Measurements from ENCODE around the gene GRAPL. TPM values are rescaled to one million over a fixed set of nuclear protein-coding genes. Genes with fewer than 3 reads are reported as not detected.
"Not testable (repeated sequence)": the region's sequence is repeated elsewhere in the genome, so short reads cannot be mapped to it uniquely, and the experiment has no call there.

The GRAPL gene
- total RNA-seq, 1 donor, result 0.43 TPM

DNA sequence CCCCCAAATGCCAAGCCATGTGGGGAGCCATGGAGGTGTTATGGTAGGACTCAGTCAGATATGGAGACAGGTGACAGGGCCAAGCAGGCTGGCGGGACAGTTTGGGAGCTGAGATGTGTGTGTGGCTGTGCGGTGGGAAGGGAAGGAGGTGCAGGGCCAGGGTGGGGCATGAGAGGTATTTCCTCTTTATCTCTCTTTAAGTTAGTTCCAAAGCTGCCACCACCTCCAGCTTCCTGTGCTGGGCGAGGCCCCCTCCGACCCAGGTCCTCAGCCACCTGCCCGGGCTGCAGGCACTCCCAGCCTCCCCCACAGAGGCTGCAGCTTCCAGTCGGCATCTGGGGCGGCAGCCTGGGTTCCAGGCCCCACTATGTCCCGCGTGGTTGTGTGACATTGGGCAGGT lies 6.4 kb downstream of the GRAPL start:
- not testable (repeated sequence) for H3K4me3 ChIP-seq (ENCODE audit: low read depth, low read length); DNase-seq (ENCODE audit: low read depth)

DNA sequence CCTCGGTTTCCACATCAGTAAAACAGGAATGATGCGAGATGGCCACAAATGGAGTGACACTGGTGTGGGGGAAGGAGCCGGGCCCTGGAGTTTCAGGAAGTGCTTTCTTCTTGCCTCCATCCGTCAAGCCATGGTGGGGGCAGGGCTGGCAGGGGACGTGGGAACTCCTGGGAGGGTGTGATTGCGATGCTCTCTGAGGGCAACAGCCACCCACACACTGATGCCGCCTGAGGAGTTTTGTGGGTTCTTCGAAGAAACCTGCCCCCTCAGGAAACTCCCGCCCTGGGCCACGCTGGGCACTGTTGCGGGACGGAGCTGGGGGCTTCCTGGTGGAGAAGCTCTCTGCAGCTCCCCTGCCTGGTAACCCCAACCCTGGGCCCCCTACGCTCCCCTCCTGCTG lies 8.0 kb downstream of the GRAPL start:
- DNase-seq (ENCODE audit: low read depth); H3K4me3 ChIP-seq (ENCODE audit: low read depth, low read length): not testable (repeated sequence)

DNA sequence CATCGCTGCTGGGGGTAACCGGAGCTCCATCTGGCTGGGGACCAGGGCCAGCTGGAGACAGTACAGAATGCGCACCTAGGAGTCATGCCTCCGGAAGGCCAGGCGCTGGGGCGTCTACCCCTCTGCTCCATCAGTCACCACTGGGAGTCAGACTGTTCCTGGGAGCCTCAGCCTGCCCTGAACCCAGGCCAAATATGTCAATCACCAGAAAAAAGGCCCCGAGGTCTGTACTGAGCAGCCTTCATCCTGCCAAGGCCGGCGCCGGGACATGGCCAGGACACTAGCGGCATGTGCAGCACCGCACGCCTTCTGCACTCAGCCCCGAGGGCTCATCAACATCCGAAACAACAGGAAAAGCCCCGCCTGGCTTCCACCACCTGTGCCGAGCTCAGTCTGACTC lies 8.7 kb downstream of the GRAPL start:
- H3K4me3 ChIP-seq (ENCODE audit: low read depth, low read length); DNase-seq (ENCODE audit: low read depth): not testable (repeated sequence)

DNA sequence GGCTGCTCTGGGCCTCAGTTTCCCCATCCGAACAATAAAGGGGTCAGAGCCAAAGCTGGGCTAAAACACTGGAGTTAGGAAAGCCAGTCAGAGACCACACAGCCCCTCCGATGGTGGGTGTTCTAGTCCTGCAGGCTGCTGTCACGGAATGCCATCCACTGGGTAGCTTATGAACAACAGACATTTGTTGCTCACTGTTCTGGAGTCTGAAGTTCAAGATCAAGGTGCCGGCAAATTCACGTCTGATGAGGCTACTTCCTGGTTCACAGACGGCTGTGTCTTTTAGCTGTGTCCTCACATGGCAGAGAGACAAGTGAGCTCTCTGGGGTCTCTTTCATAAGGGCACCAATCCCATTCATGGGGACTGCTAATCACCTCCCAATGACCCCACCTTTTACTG lies 9.2 kb downstream of the GRAPL start:
- not testable (repeated sequence) for DNase-seq (ENCODE audit: low read depth); H3K4me3 ChIP-seq (ENCODE audit: low read depth, low read length)

DNA sequence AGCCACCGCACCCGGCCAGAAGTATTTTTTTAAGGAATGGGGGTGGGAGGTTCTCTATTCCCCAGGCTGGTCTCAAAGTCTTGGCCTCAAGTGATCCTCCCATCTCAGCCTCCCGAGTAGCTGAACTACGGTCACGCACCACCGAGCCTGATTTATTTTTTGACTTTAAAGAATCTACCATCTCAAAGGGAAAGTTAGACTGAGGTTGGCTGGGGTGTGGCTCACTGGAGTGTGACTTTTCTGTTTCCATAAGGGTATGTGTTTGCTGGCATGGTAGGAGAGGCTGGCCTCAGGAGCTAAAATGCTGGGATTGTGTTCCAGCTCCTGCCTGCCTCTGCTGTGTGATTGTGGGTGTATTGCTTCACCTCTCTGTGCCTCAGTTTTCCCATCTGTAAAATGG lies 10.6 kb downstream of the GRAPL start:
- DNase-seq (ENCODE audit: low read depth); H3K4me3 ChIP-seq (ENCODE audit: low read depth, low read length): not testable (repeated sequence)

DNA sequence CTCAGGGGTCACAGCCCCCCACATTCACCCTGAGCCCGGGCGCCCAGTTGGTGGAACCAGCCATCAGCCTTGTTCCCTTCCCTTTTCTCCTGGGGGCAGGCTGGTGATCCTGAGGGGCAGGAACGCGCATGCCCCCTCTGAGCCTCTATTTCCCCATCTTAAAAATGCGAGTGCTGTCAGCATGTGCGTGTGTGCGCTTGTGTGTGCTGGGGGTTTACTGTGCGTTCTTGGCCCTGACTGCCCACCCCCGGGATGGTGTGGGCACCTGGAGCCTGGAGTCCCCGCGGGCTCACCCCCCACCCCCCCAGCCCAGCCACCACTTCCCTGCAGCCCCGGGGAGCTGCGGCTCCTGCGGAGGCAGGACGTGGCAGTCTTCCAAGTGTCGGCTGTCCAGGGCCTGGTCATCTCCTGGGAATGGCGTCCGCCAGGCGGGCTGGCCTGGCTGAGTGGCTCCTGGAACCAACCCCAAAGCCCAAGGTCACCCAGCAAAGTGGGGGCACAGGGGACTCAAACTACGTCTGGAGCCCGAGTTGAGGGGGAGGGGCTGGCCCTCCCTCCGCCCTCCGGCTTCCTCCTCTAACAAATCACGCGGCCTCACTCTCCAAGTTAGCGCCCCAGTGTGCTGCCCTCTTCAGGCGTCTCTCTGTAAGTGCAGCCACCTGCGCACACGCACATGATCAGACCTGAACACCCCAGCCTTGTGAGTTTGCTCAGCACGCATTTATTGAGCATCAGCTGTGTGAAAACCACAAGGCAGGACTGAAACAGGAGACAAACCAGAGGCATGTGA lies 14.2 kb downstream of the GRAPL start:
- peak overlapping the region; percentile 33 for H3K4me3 ChIP-seq (ENCODE audit: low read depth, low read length)
- not testable (repeated sequence) for DNase-seq (ENCODE audit: low read depth)

DNA sequence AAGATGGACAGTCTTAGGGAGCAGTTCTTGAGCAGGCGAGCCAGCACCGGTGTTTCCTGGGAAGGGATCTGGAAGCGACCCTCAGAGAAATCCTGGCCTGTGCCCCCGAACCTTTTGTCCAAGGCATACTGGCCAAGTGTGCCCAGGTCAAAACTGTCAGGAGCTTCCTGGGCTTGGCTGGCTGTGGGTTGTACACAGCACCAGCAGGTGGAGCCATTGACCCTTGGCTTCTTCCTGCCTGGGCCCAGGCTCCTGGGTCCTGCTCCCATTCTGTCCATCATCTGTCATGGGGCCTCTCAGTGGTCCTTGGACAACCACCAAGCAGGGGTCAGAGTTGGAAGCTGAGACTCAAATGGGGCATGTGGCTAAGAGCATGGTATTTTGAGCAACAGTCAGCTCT lies 15.0 kb downstream of the GRAPL start:
- not testable (repeated sequence) for H3K4me3 ChIP-seq (ENCODE audit: low read depth, low read length); DNase-seq (ENCODE audit: low read depth)

DNA sequence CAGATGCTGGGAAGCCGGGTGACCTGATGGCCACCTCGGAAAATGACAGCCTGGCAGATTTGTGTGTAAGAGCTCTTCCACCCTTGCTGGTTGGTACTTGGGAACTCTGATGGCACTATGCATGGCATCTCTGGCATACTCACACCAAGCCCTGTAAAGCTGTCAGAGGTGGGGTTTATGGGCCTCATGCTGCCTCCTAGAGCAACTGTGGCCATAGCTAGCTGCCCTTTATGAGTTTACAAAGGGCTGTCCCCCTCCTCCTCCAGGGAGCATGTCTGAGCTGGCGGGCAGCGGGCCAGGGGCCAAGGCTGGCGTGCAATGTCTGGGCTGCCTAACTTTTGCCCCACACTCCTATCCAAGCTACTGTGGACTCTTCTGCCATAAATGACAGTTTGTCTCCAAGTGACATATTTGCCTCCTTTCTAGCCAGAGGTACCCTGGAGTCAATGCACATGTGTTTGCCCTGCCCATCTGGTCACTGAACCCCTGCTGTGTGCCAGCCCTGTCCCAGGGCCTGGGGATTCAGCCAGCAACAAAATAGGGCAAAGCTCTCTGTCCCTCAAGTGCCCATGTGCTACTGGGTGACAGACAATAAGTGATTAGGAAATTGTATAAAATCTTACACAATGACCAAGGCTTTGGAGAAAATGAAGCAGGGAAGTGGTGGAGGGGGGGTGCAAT lies 15.8 kb downstream of the GRAPL start:
- DNase-seq (ENCODE audit: low read depth); H3K4me3 ChIP-seq (ENCODE audit: low read depth, low read length): not testable (repeated sequence)

DNA sequence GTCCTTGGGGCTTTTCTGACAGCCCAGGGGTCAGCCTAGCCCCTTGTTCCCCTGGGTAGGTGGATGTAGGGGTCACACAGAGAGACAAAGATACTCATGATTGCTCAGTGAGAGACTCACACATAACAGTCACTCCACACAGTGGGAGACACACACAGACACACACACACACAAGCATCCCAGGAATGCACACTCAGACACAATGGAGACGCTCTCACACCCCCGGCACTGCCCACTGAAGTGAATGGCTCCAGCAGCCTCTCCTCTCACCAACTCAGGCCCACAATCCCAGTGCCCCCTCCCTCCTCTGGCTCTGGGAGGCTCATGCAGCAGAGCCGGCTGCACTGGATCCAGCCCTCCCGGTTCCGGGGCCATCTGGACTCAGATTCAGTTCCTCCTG lies 17.0 kb downstream of the GRAPL start:
- not testable (repeated sequence) for DNase-seq (ENCODE audit: low read depth)

DNA sequence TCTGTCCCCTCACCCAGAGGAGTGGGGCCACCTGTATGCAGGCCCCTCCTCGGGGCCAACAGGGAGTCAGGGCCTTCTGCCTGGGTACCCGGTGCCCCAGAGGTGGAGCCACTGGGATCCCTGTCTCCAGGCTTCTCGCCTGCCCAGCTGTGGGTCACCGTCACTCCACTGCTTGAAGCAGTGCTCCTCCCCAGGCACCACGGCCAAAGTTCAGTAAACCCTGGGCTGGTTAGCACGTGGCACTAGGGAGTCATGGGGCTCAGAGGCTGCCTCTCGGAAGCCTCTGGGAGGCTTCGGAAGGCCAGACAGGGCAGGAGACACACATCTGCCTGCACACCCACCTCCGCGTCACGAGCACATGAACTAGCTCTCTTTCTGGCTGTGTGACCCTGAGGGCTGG lies 18.1 kb downstream of the GRAPL start:
- H3K4me3 ChIP-seq (ENCODE audit: low read depth, low read length); DNase-seq (ENCODE audit: low read depth): not testable (repeated sequence)

More for the DNA sequence above, 17.0 kb downstream of the GRAPL start:
- not testable (repeated sequence) for H3K4me3 ChIP-seq (ENCODE audit: low read depth, low read length)

DNA sequence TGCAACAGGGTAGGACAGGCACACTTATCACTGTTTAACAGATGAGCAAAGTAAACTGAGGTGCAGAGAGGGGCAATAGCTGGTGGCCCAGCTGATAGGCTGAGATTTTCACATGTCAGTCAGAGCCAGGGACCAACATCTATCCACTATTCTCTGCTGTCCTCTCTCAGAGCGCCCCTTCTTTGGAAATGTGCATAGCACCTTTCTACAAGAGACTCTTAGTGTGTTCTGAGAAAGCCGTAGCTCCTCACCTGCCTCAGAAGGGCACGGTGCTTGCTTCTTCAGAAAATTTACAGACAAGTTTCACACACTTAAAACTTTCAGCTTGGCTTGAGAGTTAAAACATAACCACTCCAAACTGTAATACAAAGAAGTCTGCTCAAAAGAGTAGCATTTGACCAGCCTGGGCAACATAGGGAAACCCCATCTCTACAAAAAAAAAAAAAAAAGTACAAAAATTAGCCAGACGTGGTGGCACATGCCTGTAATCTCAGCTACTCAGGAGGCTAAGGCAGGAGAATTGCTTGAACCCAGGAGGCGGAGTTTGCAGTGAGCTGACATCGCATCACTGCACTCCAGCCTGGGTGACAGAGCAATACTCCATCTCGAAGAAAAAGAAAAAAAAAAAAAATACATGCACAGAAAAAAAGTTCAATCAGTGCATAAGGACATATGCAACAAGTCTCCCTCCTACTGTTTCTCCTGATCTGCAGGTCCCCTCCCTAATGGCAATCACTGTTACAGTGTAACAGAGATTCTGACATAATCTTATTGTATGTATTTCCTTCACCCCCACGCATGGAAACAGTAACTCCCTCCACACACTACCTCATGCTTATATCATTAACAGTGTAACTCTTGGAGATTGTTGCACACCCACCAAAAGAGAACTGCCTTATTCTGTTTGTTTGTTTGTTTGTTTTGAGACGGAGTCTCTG lies 23.6 kb downstream of the GRAPL start:
- H3K4me3 ChIP-seq (ENCODE audit: low read depth, low read length); DNase-seq (ENCODE audit: low read depth): not testable (repeated sequence)

DNA sequence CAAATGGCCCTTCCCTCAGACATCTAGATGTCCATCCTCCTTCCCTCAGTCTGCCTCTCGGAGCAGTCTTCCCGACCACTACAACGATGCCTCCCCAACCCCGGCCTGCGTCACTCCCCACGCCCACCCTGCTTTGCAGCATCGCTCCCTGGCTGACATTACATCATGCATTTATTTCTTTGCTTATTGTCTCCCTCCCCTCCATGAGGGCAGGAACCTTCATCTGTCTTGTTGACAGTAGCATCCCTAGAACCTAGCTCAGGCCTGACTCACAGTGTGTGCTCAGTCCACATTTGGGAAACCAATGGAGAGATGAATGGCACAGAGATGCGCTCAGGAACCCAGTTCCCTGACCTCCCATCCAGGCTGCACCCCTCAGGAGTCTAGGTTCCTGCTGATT lies 30.2 kb downstream of the GRAPL start:
- H3K4me3 ChIP-seq (ENCODE audit: low read depth, low read length); DNase-seq (ENCODE audit: low read depth): not testable (repeated sequence)

DNA sequence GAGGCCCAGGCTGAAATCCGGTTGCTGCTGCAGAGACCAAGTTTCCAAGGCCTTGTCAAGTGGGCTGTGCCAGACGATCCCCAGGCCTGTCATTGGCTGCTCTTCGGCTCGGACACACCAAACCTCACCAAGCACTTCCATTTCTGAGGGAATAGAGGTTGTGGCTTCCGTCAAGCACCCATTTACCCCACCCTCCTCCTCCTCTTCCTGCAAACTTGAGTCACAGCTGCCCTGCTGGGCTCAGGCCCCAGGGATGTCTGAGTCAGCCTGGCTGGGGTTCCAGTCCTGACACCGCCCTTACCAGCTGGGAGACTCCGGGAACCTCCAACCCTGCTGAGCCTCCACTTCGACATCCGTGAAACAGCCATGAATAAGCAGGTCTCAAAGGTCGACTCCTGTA lies 31.1 kb downstream of the GRAPL start:
- not testable (repeated sequence) for H3K4me3 ChIP-seq (ENCODE audit: low read depth, low read length); DNase-seq (ENCODE audit: low read depth)

DNA sequence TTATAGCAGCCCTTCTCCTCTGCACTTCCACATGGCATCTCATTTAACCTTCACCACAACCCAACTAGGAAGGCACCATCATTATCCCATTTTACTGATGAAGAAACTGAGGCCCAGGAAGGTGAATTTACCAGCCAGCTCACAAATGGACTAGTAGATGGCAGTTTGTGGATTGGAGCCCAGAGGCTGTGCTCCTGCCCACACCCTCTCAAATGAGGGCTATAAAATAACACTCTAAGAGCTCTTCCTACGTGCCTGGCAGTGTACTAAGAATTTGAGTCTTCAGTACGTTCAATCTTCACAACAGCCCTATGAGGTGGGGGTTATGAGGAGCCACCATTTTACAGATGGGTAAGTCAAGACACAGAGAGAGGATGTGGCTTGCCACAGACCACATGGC lies 31.5 kb downstream of the GRAPL start:
- H3K4me3 ChIP-seq (ENCODE audit: low read depth, low read length); DNase-seq (ENCODE audit: low read depth): not testable (repeated sequence)

DNA sequence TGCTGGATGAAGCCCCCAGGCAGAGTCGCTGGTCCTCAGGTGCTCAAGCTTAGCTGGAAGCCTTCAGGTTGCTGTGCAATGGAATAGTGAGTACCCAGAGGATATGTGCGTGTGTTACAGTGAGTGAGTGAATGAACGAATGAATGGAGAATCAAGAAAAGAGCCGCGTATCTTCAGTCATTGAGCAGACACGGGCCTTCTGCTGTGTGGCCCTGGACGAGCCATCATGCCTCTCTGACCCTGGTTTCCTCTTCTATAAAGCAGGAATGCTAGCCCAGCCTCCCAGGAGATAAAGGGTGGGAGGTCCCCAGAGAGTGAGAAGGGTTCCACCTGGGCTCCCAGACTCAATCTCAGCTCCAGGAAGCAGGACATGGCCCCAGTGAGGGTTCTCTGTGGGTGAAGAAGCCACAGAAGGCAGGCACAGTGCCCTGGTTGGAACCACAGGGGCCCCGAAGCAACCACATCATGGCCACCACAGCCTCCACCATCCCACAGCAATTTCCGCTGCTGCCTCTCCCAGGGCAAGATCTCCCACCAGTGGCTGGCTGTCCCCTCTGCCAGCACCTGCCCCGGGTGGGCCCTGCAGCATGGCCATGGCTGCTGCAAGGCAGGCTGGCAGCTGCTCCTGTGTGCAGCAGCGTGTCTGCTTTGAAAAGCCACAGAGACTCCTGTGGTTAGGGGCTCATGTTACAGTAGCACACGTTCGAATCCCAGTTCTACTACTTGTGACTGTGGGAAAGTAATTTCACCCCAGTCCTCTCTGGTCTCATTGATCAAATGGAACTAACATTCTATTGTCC lies 34.1 kb downstream of the GRAPL start:
- H3K4me3 ChIP-seq (ENCODE audit: low read depth, low read length); DNase-seq (ENCODE audit: low read depth): not testable (repeated sequence)

DNA sequence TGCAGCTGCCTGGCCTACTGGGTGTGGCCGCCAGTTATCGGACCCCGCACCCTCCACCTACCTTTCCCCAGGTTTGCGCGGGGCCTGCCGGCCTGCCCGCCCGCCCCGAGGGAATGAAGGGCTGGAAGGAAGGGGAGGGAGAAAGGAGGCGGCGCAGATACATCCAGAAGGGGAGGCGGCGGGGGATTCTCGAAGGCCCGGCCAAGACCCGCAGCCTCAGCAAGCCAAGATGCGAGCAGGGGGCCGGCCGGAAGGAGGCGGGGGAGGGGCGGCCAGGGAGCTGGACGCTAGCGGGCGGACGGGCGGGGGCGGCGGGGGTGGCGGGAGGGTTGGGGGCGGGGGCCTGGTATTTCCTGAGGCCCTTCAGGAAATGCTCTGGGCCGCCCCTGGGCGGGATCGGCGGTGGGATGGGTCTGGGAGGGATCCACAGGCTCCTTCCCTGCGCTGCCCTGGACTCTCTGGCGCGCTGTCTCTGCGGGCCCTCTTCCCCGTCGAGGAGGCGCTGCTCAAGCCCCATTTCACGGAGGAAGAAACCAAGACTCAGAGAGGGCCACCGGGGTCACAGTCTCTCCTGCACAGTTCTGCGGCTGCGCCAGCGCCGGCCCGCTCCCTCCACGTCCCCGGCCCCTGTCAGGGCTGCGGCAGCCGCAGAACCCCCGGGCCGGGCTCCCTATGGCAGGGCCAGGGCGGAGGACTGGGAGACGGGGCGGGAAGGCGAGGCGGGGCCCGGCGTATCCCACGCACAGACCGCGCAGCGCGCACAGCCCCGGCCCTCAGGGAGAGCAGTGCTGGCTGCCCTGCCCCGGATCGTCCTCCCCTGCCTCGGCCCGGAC lies 35.2 kb downstream of the GRAPL start:
- not testable (repeated sequence) for DNase-seq (ENCODE audit: low read depth); H3K4me3 ChIP-seq (ENCODE audit: low read depth, low read length)

DNA sequence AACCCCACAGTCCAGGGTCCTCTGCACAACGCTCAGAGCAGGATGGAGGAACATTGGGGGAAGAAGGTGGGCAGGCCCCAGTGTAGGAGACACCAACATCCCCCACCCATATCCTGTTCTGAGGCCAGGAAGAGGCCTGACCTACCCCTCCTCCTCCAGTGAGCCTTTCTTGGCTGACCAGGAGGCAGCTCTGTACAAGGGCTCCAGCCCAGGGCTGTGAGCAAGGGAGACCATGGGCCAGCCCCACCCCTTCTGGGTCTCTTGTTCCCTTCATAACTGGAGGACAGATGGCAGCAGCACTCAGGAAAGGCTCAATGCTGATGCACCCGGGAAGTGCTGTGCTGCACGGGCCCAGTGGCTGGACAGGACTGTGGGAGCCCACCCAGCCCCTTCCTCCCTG lies 47.0 kb downstream of the GRAPL start:
- DNase-seq (ENCODE audit: low read depth); H3K4me3 ChIP-seq (ENCODE audit: low read depth, low read length): not testable (repeated sequence)

DNA sequence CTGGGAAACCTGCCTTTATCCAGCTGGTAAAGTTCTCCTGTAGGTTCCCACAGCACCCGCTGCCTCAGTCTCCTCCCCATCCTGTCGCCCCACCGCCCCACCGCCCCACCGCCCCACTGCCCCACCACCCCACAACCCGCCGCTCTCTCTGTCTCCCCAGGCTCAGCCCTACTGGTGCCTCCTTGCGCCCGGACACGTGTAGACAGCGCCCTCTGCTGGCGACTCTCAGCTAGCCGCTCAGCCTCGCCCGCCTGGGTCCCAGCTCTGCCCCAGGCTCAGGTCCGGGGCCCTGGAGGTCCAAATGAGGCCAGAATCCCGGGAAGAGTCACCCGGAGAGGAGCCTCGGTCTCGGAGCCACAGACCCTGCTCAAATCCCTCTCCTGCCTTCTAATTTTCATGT lies 48.0 kb downstream of the GRAPL start:
- not testable (repeated sequence) for H3K4me3 ChIP-seq (ENCODE audit: low read depth, low read length); DNase-seq (ENCODE audit: low read depth)
